GM19240 (cell line): ENCODE measurements around the gene PITPNC1.
"Not testable (repeated sequence)": the region's sequence is repeated elsewhere in the genome, so short reads cannot be mapped to it uniquely, and the experiment has no call there.

Source experiments
- DNase-seq: peaks from one replicate; pipeline ENCODE4 v3.0.0; 2011; ENCODE audit warnings: low spot score; ENCODE audit not compliant: insufficient read length

The PITPNC1 gene

GRCh38 chr17:67576471-67577115, 199.5 kb downstream of the PITPNC1 start:
- no peak for DNase-seq

GRCh38 chr17:67577429-67578141, 200.5 kb downstream of the PITPNC1 start:
- no peak for DNase-seq

DNA sequence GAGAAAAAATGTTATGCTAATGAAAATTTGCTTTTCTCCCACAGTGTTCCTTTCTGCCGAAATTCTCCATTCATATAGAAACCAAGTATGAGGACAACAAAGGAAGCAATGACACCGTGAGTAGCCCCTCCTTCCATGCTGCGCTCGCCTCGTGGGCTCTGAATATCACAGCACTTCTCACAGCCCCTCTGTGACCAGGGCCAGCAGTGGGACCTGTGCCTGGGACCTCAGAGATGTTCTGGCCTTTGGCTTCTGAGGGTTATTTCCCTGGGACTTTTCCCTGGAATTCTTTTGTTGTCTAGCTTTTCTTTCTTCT, 201.0 kb downstream of the PITPNC1 start:
- DNase-seq, result no peak

DNA sequence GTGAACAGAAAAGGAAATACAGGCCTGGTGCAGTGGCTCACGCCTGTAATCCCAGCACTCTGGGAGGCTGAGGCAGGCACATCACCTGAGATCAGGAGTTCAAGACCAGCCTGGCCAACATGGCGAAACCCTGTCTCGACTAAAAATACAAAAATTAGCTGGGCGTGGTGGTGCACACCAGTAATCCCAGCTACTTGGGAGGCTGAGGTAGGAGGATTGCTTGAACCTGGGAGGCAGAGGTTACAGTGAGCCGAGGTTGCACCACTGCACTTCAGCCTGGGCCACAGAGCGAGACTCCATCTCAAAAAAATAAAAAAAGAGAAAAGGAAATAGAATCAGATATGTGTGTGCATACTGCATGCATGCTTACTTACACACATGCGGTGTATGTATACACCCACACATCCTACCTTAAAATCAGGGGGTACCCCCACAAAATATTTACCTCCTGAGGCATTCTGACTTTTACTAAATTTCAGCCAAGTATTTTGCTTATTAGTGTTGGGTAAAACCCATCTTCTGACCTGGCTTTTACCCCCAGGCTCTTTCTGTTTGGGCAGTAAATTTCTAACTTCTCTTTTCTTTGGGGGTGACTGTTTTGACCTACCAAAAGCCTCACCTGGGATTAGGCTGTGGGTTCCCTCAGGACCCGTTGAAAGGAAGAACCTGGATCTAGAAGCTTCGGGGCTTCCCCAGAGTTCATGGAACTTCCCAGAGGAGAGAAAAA, 201.8 kb downstream of the PITPNC1 start:
- not testable (repeated sequence) for DNase-seq

DNA sequence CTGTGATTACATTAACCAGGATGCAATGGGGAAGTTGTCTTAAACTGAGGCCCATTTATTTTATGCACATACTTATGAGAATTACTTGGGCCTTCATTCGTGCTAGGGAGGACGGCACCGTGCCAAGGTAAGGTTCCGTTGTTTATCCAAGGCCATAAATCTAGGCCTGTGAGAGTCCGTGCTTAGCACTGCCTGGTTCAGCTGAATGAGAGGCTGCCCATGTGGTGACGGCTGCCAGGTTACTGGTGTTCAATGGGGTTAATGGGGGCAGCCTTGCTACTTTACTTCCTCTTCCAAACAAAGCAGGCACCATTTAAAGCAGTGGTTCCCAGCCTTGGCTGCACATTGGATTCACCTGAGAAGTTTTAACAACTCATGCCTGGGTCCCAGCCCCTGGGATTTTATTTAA, 205.6 kb downstream of the PITPNC1 start:
- DNase-seq, result no peak

- DNase-seq, result no peak
These were observed 208.1 kb downstream of the PITPNC1 start for GRCh38 chr17:67585077-67585602.

- DNase-seq, result no peak
These were observed 211.2 kb downstream of the PITPNC1 start for GRCh38 chr17:67588326-67588725.

DNA sequence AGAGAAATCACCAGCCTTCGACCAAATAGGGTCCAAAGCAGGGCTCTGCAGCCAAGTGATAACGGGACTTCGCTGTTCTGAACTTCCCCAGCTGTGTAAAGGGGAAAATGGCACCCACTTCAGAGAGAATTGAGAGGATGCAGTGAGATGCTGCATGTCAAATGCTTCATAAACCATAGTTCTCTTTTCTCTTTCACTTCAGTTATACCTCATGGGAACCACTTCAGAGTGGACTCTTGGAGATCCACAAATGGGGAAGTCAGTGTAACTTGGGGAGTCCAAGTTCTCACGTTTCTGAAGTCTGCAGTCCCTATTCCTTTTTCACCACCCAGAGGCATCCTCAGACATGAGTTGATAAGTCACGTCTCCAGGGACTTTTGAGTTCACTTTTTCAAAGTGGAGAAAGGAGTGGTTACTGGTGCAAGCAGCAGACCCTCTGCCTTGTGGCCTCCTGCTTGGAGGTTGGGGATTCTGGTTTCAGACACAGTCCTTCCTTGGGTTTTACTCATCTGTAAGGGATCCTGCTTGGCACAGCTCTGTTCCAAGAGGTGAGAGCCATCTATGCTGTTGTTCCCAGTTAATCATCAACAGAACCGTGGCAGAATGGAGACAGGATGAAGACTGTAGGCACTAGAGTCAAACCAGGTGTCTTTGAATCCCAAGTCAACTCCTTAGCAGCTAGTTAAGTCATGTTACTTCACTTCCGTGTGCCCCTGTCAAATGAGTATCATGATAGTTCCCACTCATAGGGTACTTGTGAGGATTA, 217.2 kb downstream of the PITPNC1 start:
- DNase-seq, result no peak

DNA sequence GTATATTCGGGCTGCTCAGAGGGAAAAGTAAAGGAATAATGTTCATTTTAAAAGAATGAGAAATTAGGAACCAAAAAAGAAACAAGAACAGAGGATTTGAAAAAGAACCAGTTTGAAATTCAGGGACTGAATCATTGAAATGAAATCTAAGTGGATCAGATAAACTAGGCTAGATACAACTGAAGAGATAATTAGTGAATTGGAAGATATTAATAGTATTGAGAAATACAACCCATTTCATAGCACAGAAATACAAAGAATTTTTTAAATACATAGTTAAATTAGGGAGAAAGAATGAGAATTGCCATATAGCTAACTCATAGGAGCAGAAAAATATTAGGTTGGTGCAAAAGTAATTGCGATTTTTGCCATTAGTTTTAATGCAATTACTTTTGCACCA, 223.3 kb downstream of the PITPNC1 start:
- DNase-seq, result no peak

GRCh38 chr17:67601897-67602296, 224.8 kb downstream of the PITPNC1 start:
- DNase-seq, result no peak

DNA sequence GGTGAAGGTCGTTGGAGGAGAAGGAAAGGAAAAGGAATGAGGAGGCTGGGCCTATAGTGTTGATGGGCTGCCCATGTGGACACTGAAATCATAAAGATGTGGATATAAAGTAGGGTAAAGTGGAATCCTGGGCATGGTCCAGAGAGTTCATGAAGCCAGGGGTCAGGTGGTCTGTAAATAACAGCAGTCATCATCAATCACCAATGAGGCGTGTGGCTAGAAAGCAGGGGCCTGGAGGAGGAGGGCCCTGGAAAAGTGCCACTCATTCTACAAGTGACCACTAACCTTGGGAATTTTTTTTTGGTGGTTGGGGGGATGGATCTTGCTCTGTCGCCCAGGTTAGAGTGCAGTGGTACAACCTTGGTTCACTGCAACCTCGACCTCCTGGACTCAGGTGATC, 225.4 kb downstream of the PITPNC1 start:
- no peak for DNase-seq

- DNase-seq, result peak; percentile 63
These were observed 225.9 kb downstream of the PITPNC1 start for GRCh38 chr17:67602974-67603373.

DNA sequence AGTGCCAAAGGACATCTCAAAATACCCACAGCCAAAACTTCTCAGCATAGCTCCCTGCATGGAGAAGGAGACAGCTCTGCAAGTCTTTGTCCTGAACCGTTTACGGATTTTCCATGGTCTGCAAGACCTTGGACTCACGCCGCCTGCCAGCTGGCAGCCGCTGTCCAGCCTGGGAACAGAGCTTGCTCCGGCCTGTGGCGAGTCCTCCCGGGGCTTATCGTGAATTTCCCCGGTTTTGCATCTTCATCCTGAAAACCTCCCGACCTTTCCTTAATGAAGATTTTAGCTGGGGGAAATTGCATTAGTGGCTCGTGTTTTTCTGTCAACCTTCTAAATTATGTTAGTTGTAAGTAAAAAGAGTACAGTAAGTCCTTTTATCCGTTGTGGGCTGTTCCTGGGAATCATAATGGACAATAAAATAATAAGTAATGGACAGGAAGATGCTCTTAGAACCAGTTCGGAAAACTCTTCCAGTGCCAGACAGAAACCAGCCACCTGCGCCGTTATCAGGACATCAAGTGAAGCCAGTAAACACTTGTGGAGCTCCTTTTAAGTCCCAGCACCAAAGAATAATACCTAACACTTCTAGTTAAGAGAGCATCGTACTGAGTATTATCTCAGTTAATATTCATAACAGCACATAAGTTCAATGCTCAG, 228.3 kb downstream of the PITPNC1 start:
- DNase-seq, result no peak

DNA sequence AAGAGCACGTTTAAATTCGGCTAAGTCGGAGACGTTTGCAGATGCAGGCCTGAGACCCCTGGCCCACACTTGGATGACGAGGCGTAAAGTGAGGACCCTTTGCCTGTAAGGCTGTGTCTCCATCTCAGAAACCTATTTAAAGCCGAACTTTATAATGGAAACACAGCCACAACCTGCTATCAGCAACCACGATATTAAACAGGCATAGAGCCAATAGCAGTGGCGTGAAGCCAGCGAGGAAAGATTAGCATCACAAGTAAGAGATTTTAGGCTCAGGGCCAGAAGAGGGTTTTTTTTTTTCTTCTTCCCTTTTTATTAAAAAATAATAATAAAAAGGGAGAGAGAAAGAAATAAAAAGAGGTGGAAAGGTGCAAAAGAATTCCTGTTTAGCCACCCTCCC, 229.4 kb downstream of the PITPNC1 start:
- no peak for DNase-seq

GRCh38 chr17:67606896-67607604, 230.0 kb downstream of the PITPNC1 start:
- DNase-seq, result no peak

- DNase-seq, result no peak
These were observed 233.0 kb downstream of the PITPNC1 start for GRCh38 chr17:67610061-67610460.

- DNase-seq, result no peak
These were observed 236.9 kb downstream of the PITPNC1 start for GRCh38 chr17:67613961-67614360.

GRCh38 chr17:67615011-67615561, 238.0 kb downstream of the PITPNC1 start:
- no peak for DNase-seq

DNA sequence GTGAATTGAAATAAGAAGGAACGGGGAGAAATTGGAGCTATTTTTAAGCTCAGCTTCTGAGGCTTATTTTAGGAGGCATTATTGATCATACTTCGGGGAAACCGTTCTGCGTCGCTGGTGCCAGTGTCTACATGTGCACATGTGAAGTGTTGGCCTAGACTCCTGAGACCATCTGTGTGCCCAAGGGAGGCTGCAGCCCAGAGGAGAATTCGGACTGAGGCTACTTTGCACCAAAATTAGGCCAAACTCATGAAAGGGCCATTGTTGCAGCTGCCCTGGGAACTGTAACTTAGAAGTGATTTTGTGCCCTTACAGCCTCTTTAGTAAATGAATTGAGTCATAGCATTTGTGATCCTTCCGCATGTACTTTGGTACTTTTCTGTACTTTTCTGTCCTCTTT, 238.7 kb downstream of the PITPNC1 start:
- DNase-seq, result no peak

GRCh38 chr17:67617304-67617899, 240.3 kb downstream of the PITPNC1 start:
- DNase-seq, result no peak
